Type B pancreatic cell (in vitro differentiated cells): ENCODE measurements around the gene FXN. TPM values are rescaled to one million over a fixed set of nuclear protein-coding genes. Genes with fewer than 3 reads are reported as not detected.

Experiments used
- DNase-seq: peaks from one replicate; pipeline ENCODE4 v3.0.0; 2021; ENCODE audit warnings: mixed read lengths; ENCODE audit not compliant: unreplicated experiment; ENCODE audit errors: extremely low spot score
- H3K27ac Mint-ChIP-seq: 2 replicates; pipeline ENCODE4 v1.8.0; 2021; ENCODE audit warnings: mild to moderate bottlenecking, mixed read lengths
- H3K27me3 Mint-ChIP-seq: 2 replicates; pipeline ENCODE4 v1.8.0; 2021; ENCODE audit warnings: mixed read lengths
- H3K36me3 Mint-ChIP-seq: 2 replicates; pipeline ENCODE4 v1.8.0; 2021; ENCODE audit warnings: mixed read lengths
- H3K4me1 Mint-ChIP-seq: one replicate; pipeline ENCODE4 v1.8.0; 2021; ENCODE audit warnings: mixed read lengths; ENCODE audit not compliant: unreplicated experiment
- H3K4me3 Mint-ChIP-seq: 2 replicates; pipeline ENCODE4 v1.8.0; 2021; ENCODE audit warnings: mild to moderate bottlenecking, mixed read lengths
- H3K9me3 Mint-ChIP-seq: 2 replicates; pipeline ENCODE4 v1.8.0; 2021; ENCODE audit warnings: mixed read lengths
- CTCF ChIP-seq: fragments of 200-600 bp; sonication (generic); conservative IDR thresholded peaks from 2 replicates; pipeline ENCODE4 v1.5.0; 2021; ENCODE audit warnings: antibody characterized with exemption, mild to moderate bottlenecking
- total RNA-seq: library from RNA; stranded (reverse); gene quantifications from 2 replicates; pipeline ENCODE4 v1.2.1, GENCODE V29; 2021; ENCODE audit warnings: low replicate concordance

FXN gene
- total RNA-seq, 1 donor from 2014 or later, result 22.0 TPM

- H3K4me3 Mint-ChIP-seq, result no peak overlapping the region
- DNase-seq, result no peak
- no peak for TF ChIP-seq CTCF
- H3K36me3 Mint-ChIP-seq, result peaks cover 4% of the 10 kb centered on the region
- no peaks in the 10 kb centered on the region for H3K27me3 Mint-ChIP-seq
- no peaks in the 10 kb centered on the region for H3K4me1 Mint-ChIP-seq
- no peak overlapping the region for H3K27ac Mint-ChIP-seq
- H3K9me3 Mint-ChIP-seq, result peaks cover 8% of the 10 kb centered on the region
Measured at GRCh38 chr9:69078581-69078980, 43.0 kb downstream of the FXN start.

GRCh38 chr9:69079186-69079585 lies 43.6 kb downstream of the FXN start:
- DNase-seq, result no peak
- peaks cover 8% of the 10 kb centered on the region for H3K9me3 Mint-ChIP-seq
- no peaks in the 10 kb centered on the region for H3K4me1 Mint-ChIP-seq
- H3K27ac Mint-ChIP-seq, result no peak overlapping the region
- TF ChIP-seq CTCF, result no peak
- no peak overlapping the region for H3K4me3 Mint-ChIP-seq
- peaks cover 4% of the 10 kb centered on the region for H3K36me3 Mint-ChIP-seq
- H3K27me3 Mint-ChIP-seq, result no peaks in the 10 kb centered on the region

- no peak for DNase-seq
- Mint-ChIP-seq H3K27ac (no peak overlapping the region), H3K4me3 (no peak overlapping the region), H3K9me3 (peaks cover 8% of the 10 kb centered on the region), H3K27me3 (no peaks in the 10 kb centered on the region), H3K4me1 (no peaks in the 10 kb centered on the region), H3K36me3 (peaks cover 4% of the 10 kb centered on the region)
- no peak for TF ChIP-seq CTCF
Measured at GRCh38 chr9:69081261-69081660, 45.7 kb downstream of the FXN start.

GRCh38 chr9:69083321-69083720 lies 47.8 kb downstream of the FXN start:
- no peaks in the 10 kb centered on the region for H3K27me3 Mint-ChIP-seq
- H3K9me3 Mint-ChIP-seq, result peaks cover 8% of the 10 kb centered on the region
- no peak overlapping the region for H3K27ac Mint-ChIP-seq
- DNase-seq, result no peak
- TF ChIP-seq CTCF, result no peak
- no peak overlapping the region for H3K4me3 Mint-ChIP-seq
- peaks cover 4% of the 10 kb centered on the region for H3K36me3 Mint-ChIP-seq
- H3K4me1 Mint-ChIP-seq, result no peaks in the 10 kb centered on the region

- H3K9me3 Mint-ChIP-seq, result peaks cover 8% of the 10 kb centered on the region
- no peak overlapping the region for H3K4me3 Mint-ChIP-seq
- no peak for DNase-seq
- H3K27me3 Mint-ChIP-seq, result no peaks in the 10 kb centered on the region
- no peak overlapping the region for H3K27ac Mint-ChIP-seq
- H3K4me1 Mint-ChIP-seq, result peaks cover 10% of the 10 kb centered on the region
- TF ChIP-seq CTCF, result no peak
- H3K36me3 Mint-ChIP-seq, result peaks cover 4% of the 10 kb centered on the region
Measured at GRCh38 chr9:69085569-69086283, 50.2 kb downstream of the FXN start.
